ENCODE results near the gene SSH2.

The SSH2 gene

GRCh38 chr17:29607557-29608195 lies 322.4 kb downstream of the SSH2 start:
- Histone ChIP-seq H3K4me2 (ENCODE audit: low read depth, low read length) (no peak overlapping the region), H3K9me2 (replicated peaks; ENCODE audit: insufficient read depth, low read length) (no peaks in the 10 kb centered on the region)
- TF ChIP-seq CTCF (IDR thresholded peaks at IDR 0.05; ENCODE audit: low read length) (no peak), EZH2phosphoT487 (IDR thresholded peaks at IDR 0.05; ENCODE audit: low read length) (no peak), EZH2 (optimal IDR thresholded peaks at IDR 0.05; ENCODE audit: low read depth, low read length) (no peak)

GRCh38 chr17:29603109-29603674 lies 326.8 kb downstream of the SSH2 start:
- DNase-seq: no peak
- peaks cover 14% of the 10 kb centered on the region for H3K4me1 ChIP-seq (ENCODE audit: low read length)
- no peak overlapping the region for H2AFZ ChIP-seq (ENCODE audit: low read length)
- no peak overlapping the region for H3K4me3 ChIP-seq (ENCODE audit: low read length)
- H3F3A ChIP-seq (ENCODE audit: insufficient read depth, low read length): 0 out of 2 replicates have a peak, but pooled peaks cover 5% of the 10 kb centered on the region
- no peak overlapping the region for H3K4me2 ChIP-seq (ENCODE audit: low read depth, low read length)
- H3K27ac ChIP-seq (ENCODE audit: low read length): no peak overlapping the region
- no peaks in the 10 kb centered on the region for H4K20me1 ChIP-seq (ENCODE audit: insufficient read depth, low read length)
- H3K9me2 ChIP-seq (replicated peaks; ENCODE audit: insufficient read depth, low read length): no peaks in the 10 kb centered on the region
- H3K79me2 ChIP-seq (ENCODE audit: low read length): no peaks in the 10 kb centered on the region
- no peak for TF ChIP-seq EZH2phosphoT487 (IDR thresholded peaks at IDR 0.05; ENCODE audit: low read length)
- no peak for TF ChIP-seq CTCF (IDR thresholded peaks at IDR 0.05; ENCODE audit: low read length)
- TF ChIP-seq EZH2 (optimal IDR thresholded peaks at IDR 0.05; ENCODE audit: low read depth, low read length): no peak
- no peak overlapping the region for H3K9ac ChIP-seq (ENCODE audit: low read length)
- H3K27me3 ChIP-seq (replicated peaks; ENCODE audit: insufficient read depth, low read length): no peaks in the 10 kb centered on the region
- H3K36me3 ChIP-seq (replicated peaks; ENCODE audit: insufficient read depth, low read length): no peaks in the 10 kb centered on the region
- no peaks in the 10 kb centered on the region for H3K9me3 ChIP-seq (replicated peaks; ENCODE audit: insufficient read depth, low read length)

More at GRCh38 chr17:29607557-29608195, 322.4 kb downstream of the SSH2 start:
- Histone ChIP-seq H3K79me2 (ENCODE audit: low read length) (no peaks in the 10 kb centered on the region), H3K27me3 (replicated peaks; ENCODE audit: insufficient read depth, low read length) (no peaks in the 10 kb centered on the region), H3K27ac (ENCODE audit: low read length) (no peak overlapping the region), H3K4me3 (ENCODE audit: low read length) (no peak overlapping the region), H3K9me3 (replicated peaks; ENCODE audit: insufficient read depth, low read length) (no peaks in the 10 kb centered on the region), H3K4me1 (ENCODE audit: low read length) (no peaks in the 10 kb centered on the region), H3K36me3 (replicated peaks; ENCODE audit: insufficient read depth, low read length) (no peaks in the 10 kb centered on the region), H4K20me1 (ENCODE audit: insufficient read depth, low read length) (no peaks in the 10 kb centered on the region), H3K9ac (ENCODE audit: low read length) (no peak overlapping the region), H2AFZ (ENCODE audit: low read length) (no peak overlapping the region), H3F3A (ENCODE audit: insufficient read depth, low read length) (no peaks in the 10 kb centered on the region)
- DNase-seq: no peak

GRCh38 chr17:29597361-29598172 lies 332.5 kb downstream of the SSH2 start:
- H3K9ac ChIP-seq (ENCODE audit: low read length): no peak overlapping the region
- H4K20me1 ChIP-seq (ENCODE audit: insufficient read depth, low read length): no peaks in the 10 kb centered on the region

More at GRCh38 chr17:29597361-29598172, 332.5 kb downstream of the SSH2 start:
- Histone ChIP-seq H2AFZ (ENCODE audit: low read length) (no peak overlapping the region), H3K79me2 (ENCODE audit: low read length) (no peaks in the 10 kb centered on the region), H3K4me1 (ENCODE audit: low read length) (peaks cover 21% of the 10 kb centered on the region), H3K9me3 (replicated peaks; ENCODE audit: insufficient read depth, low read length) (no peaks in the 10 kb centered on the region), H3K27me3 (replicated peaks; ENCODE audit: insufficient read depth, low read length) (no peaks in the 10 kb centered on the region), H3F3A (ENCODE audit: insufficient read depth, low read length) (0 out of 2 replicates have a peak, but pooled peaks cover 5% of the 10 kb centered on the region), H3K27ac (ENCODE audit: low read length) (no peak overlapping the region), H3K4me2 (ENCODE audit: low read depth, low read length) (no peak overlapping the region), H3K9me2 (replicated peaks; ENCODE audit: insufficient read depth, low read length) (no peaks in the 10 kb centered on the region), H3K4me3 (ENCODE audit: low read length) (no peak overlapping the region), H3K36me3 (replicated peaks; ENCODE audit: insufficient read depth, low read length) (no peaks in the 10 kb centered on the region)
- DNase-seq: no peak
- no peak for TF ChIP-seq EZH2phosphoT487 (IDR thresholded peaks at IDR 0.05; ENCODE audit: low read length)
- TF ChIP-seq CTCF (IDR thresholded peaks at IDR 0.05; ENCODE audit: low read length): no peak
- TF ChIP-seq EZH2 (optimal IDR thresholded peaks at IDR 0.05; ENCODE audit: low read depth, low read length): no peak
